NCI-H1105 (cell line): ENCODE measurements around the gene MAP6D1.
"Not testable (repeated sequence)": the region's sequence is repeated elsewhere in the genome, so short reads cannot be mapped to it uniquely, and the experiment has no call there.

Experiments
- DNase-seq: peaks from one replicate; lab custom pipeline; 2025; lab: John Stamatoyannopoulos, UW

The MAP6D1 gene

GRCh38 chr3:183799461-183799860 is 25.9 kb downstream of the MAP6D1 start:
- DNase-seq: no peak

- DNase-seq: no peak
Observed at GRCh38 chr3:183797996-183798395, 27.4 kb downstream of the MAP6D1 start.

GRCh38 chr3:183796372-183796771 is 29.0 kb downstream of the MAP6D1 start:
- no peak for DNase-seq

GRCh38 chr3:183794452-183794851 is 30.9 kb downstream of the MAP6D1 start:
- no peak for DNase-seq

GRCh38 chr3:183792976-183793375 is 32.4 kb downstream of the MAP6D1 start:
- DNase-seq: no peak

- no peak for DNase-seq
Observed at GRCh38 chr3:183790700-183791099, 34.7 kb downstream of the MAP6D1 start.

GRCh38 chr3:183789826-183790225 is 35.6 kb downstream of the MAP6D1 start:
- DNase-seq: no peak

- not testable (repeated sequence) for DNase-seq
Observed at GRCh38 chr3:183784503-183784902, 40.9 kb downstream of the MAP6D1 start.

- no peak for DNase-seq
Observed at GRCh38 chr3:183782576-183783276, 42.7 kb downstream of the MAP6D1 start.

GRCh38 chr3:183781246-183781645 is 44.1 kb downstream of the MAP6D1 start:
- no peak for DNase-seq

- no peak for DNase-seq
Observed at GRCh38 chr3:183779896-183780465, 45.4 kb downstream of the MAP6D1 start.

GRCh38 chr3:183777016-183777618 is 48.3 kb downstream of the MAP6D1 start:
- no peak for DNase-seq

GRCh38 chr3:183776451-183776850 is 48.9 kb downstream of the MAP6D1 start:
- DNase-seq: not testable (repeated sequence)

- no peak for DNase-seq
Observed at GRCh38 chr3:183775781-183776180, 49.6 kb downstream of the MAP6D1 start.

GRCh38 chr3:183774631-183775030 is 50.7 kb downstream of the MAP6D1 start:
- DNase-seq: no peak

- DNase-seq: no peak
Observed at GRCh38 chr3:183769453-183769852, 55.9 kb downstream of the MAP6D1 start.

- DNase-seq: no peak
Observed at GRCh38 chr3:183768114-183768513, 57.3 kb downstream of the MAP6D1 start.

GRCh38 chr3:183766745-183767606 is 58.4 kb downstream of the MAP6D1 start:
- DNase-seq: peak; percentile 65

- DNase-seq: no peak
Observed at GRCh38 chr3:183766107-183766506, 59.3 kb downstream of the MAP6D1 start.
